Activated naive CD8-positive, alpha-beta T cell (primary cell): ENCODE measurements around the gene SVEP1.

ENCODE experiments used
- H3K27ac Mint-ChIP-seq: one replicate; pipeline ENCODE4 v1.8.0; 2021; ENCODE audit warnings: mixed read lengths
- H3K27me3 Mint-ChIP-seq: one replicate; pipeline ENCODE4 v1.8.0; 2021; ENCODE audit warnings: mixed read lengths
- H3K36me3 Mint-ChIP-seq: one replicate; pipeline ENCODE4 v1.8.0; 2021; ENCODE audit warnings: mixed read lengths
- H3K4me1 Mint-ChIP-seq: one replicate; pipeline ENCODE4 v1.8.0; 2021; ENCODE audit warnings: low read depth, mixed read lengths
- H3K4me3 Mint-ChIP-seq: one replicate; pipeline ENCODE4 v1.8.0; 2021; ENCODE audit warnings: mild to moderate bottlenecking, mixed read lengths
- H3K9me3 Mint-ChIP-seq: one replicate; pipeline ENCODE4 v1.8.0; 2021; ENCODE audit warnings: low read depth, mixed read lengths

Gene SVEP1

GRCh38 chr9:110457245-110457644 lies 122.3 kb downstream of the SVEP1 start:
- H3K9me3 Mint-ChIP-seq = no peaks in the 10 kb centered on the region
- no peaks in the 10 kb centered on the region for H3K36me3 Mint-ChIP-seq
- no peak overlapping the region for H3K4me3 Mint-ChIP-seq
- no peak overlapping the region for H3K27ac Mint-ChIP-seq
- no peaks in the 10 kb centered on the region for H3K4me1 Mint-ChIP-seq
- H3K27me3 Mint-ChIP-seq = no peaks in the 10 kb centered on the region

DNA sequence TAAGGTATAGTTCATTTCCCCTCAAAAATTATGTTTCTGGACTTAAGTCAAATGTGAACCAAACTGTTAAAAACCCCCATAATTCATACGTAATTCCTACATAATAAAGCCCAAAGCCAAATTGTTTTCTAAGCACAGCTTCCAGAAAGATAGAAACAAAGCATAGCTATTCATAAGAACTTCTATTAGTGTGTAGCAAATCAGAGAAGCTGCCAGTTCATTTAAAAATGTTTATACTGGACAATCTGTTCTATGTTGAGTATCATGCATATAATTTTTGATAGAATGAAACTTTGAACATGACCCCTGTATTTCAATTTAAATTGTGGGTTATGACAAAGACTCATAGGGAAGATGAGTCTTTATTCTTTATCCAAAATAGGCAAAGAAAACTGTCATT lies 122.9 kb downstream of the SVEP1 start:
- H3K4me3 Mint-ChIP-seq = no peak overlapping the region
- no peaks in the 10 kb centered on the region for H3K4me1 Mint-ChIP-seq
- no peaks in the 10 kb centered on the region for H3K36me3 Mint-ChIP-seq
- no peaks in the 10 kb centered on the region for H3K9me3 Mint-ChIP-seq
- H3K27ac Mint-ChIP-seq = no peak overlapping the region
- no peaks in the 10 kb centered on the region for H3K27me3 Mint-ChIP-seq

- Mint-ChIP-seq H3K36me3 (no peaks in the 10 kb centered on the region), H3K27ac (no peak overlapping the region), H3K27me3 (no peaks in the 10 kb centered on the region), H3K4me1 (no peaks in the 10 kb centered on the region), H3K4me3 (no peak overlapping the region), H3K9me3 (no peaks in the 10 kb centered on the region)
These were observed 123.7 kb downstream of the SVEP1 start for GRCh38 chr9:110455860-110456259.

GRCh38 chr9:110452227-110452801 lies 127.2 kb downstream of the SVEP1 start:
- Mint-ChIP-seq H3K36me3 (no peaks in the 10 kb centered on the region), H3K9me3 (no peaks in the 10 kb centered on the region), H3K4me1 (no peaks in the 10 kb centered on the region), H3K4me3 (no peak overlapping the region), H3K27me3 (peaks cover 2% of the 10 kb centered on the region), H3K27ac (no peak overlapping the region)

GRCh38 chr9:110451726-110452125 lies 127.8 kb downstream of the SVEP1 start:
- H3K4me3 Mint-ChIP-seq = no peak overlapping the region
- no peaks in the 10 kb centered on the region for H3K9me3 Mint-ChIP-seq
- no peaks in the 10 kb centered on the region for H3K36me3 Mint-ChIP-seq
- H3K4me1 Mint-ChIP-seq = no peaks in the 10 kb centered on the region
- H3K27ac Mint-ChIP-seq = no peak overlapping the region
- peaks cover 2% of the 10 kb centered on the region for H3K27me3 Mint-ChIP-seq

- Mint-ChIP-seq H3K27me3 (peaks cover 2% of the 10 kb centered on the region), H3K9me3 (peaks cover 8% of the 10 kb centered on the region), H3K4me3 (no peak overlapping the region), H3K4me1 (no peaks in the 10 kb centered on the region), H3K27ac (no peak overlapping the region), H3K36me3 (no peaks in the 10 kb centered on the region)
These were observed 132.1 kb downstream of the SVEP1 start for GRCh38 chr9:110447476-110447875.

DNA sequence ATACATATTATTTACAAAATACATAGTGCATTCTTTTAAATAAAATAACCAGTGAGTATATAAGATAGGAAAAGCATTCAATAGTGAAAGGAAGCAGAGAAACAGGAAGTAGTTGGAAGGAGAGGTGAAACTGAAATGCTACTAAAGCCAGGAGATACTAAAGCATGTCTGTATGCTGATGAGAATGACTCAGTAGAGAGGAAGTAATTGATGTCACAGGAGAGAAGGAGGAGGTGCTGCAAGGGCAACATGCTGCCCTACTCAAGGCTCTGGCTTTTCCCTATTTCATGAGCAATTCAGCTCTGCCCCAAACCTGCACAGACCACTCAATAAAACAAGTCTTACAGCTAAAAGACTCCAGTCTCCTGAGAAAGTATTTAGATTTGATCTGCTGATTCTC lies 133.4 kb downstream of the SVEP1 start:
- Mint-ChIP-seq H3K36me3 (no peaks in the 10 kb centered on the region), H3K27ac (no peak overlapping the region), H3K27me3 (peaks cover 2% of the 10 kb centered on the region), H3K4me3 (no peak overlapping the region), H3K9me3 (peaks cover 8% of the 10 kb centered on the region), H3K4me1 (no peaks in the 10 kb centered on the region)

DNA sequence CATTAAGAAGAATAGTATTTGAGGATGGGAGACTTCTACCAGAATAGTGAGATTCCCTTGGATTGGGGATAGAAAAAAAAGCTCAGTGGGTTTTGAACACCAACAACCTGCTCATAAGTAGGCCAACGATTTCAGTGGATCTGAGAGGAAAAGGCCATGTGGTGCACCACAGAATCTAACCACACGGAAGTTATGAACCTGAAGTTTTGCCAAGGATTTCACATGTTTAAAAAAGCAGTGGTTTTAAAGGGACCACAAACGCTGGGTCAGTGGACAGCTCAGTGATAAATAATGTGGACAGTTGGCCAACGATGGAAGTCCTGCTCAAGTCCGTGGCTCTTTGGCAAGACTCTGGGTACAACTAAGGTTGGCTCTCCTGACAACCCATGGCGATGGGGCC lies 134.6 kb downstream of the SVEP1 start:
- Mint-ChIP-seq H3K36me3 (no peaks in the 10 kb centered on the region), H3K4me1 (no peaks in the 10 kb centered on the region), H3K27me3 (no peaks in the 10 kb centered on the region), H3K27ac (no peak overlapping the region), H3K4me3 (no peak overlapping the region), H3K9me3 (peaks cover 8% of the 10 kb centered on the region)

DNA sequence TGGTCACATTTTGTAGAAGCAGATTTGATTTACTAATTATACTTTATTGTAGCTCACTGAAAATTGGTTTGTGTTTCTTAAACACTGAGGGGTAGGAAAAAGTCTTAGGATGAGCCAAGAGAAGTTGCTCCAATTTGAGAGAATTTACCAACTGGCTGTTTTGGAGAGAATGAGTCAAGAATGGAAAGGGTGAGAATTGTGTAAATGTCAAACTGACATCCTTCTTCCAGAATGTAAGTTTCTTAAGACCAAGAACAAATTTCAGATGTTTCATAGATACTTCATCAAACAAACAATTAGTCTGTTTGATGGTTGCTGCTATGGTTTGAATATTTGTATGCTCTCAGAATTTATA lies 135.7 kb downstream of the SVEP1 start:
- no peak overlapping the region for H3K27ac Mint-ChIP-seq
- H3K9me3 Mint-ChIP-seq = peaks cover 8% of the 10 kb centered on the region
- no peaks in the 10 kb centered on the region for H3K4me1 Mint-ChIP-seq
- no peak overlapping the region for H3K4me3 Mint-ChIP-seq
- H3K36me3 Mint-ChIP-seq = no peaks in the 10 kb centered on the region
- no peaks in the 10 kb centered on the region for H3K27me3 Mint-ChIP-seq

DNA sequence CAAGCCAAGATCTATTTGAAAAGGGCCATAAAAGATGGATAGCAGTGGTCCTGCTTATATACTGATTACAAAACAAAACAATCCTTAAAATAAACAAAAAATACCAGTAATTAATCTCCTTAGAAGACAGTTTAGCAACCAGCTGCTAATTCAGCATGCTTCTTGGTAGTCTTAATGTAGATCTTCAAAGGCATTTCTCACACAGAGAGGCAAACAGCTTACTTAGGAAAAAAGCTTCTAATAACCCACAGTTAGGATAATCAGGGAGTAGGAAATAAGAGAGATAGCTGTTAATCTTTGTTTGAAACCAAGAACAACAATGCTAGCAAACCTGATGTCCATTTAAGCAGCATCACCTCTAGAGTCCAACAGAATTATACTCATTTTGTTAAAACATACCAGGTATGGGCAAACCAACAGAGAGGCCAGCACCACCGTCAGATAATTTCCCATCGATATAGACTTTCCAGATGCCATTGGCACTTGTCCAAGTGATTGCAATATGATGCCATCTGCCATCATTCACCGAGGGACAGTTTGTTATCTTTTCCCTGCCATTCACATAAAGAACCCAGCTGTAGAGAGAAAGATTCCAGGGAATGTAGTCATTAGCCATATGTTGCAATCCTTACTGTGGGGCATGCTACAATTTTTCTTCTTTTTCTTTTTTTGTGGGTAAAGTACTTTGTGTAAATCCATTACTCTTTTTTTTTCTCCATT lies 136.2 kb downstream of the SVEP1 start:
- Mint-ChIP-seq H3K4me3 (no peak overlapping the region), H3K9me3 (peaks cover 8% of the 10 kb centered on the region), H3K27me3 (no peaks in the 10 kb centered on the region), H3K36me3 (no peaks in the 10 kb centered on the region), H3K4me1 (no peaks in the 10 kb centered on the region), H3K27ac (no peak overlapping the region)

DNA sequence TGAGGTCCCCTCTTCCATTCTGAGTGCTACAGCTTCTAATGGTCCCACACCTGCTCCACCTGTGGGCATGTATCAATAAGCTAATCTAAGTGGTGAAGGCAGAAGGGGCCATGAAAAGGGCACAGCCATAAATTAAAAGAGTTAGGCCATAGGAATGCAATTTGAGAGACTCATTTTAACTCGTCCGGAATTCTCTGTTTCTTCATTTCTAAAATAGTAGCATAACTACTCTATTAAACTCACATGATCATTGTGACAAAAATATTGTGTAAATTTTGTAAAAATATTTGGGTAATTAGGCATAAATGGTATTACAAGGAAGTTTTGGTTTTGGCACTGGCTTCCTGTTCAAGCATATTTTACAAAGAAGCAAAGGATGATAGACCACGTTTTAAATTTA lies 138.7 kb downstream of the SVEP1 start:
- Mint-ChIP-seq H3K27ac (no peak overlapping the region), H3K27me3 (no peaks in the 10 kb centered on the region), H3K36me3 (no peaks in the 10 kb centered on the region), H3K4me3 (no peak overlapping the region), H3K4me1 (no peaks in the 10 kb centered on the region), H3K9me3 (no peaks in the 10 kb centered on the region)

DNA sequence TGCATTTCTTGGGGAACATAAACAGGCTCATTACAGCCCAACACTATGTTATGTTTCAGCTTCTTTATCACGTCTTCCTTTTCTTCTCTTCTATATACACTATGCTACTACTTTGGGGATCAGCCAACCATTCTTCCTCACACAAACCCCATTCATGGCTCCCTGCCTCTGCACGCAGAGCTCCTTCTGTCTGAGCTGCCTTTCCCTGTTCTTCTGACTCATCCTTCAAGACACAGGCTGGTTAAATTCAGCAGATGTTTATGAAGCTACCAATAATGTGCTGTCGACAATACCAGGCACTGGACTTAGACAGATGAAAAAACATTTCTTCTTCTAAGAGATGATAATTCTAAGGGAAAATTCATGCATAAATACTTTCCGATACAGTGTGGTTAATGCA lies 139.4 kb downstream of the SVEP1 start:
- Mint-ChIP-seq H3K27me3 (no peaks in the 10 kb centered on the region), H3K27ac (no peak overlapping the region), H3K36me3 (no peaks in the 10 kb centered on the region), H3K4me3 (no peak overlapping the region), H3K9me3 (no peaks in the 10 kb centered on the region), H3K4me1 (no peaks in the 10 kb centered on the region)

- no peak overlapping the region for H3K4me3 Mint-ChIP-seq
- no peaks in the 10 kb centered on the region for H3K9me3 Mint-ChIP-seq
- H3K4me1 Mint-ChIP-seq = no peaks in the 10 kb centered on the region
- no peak overlapping the region for H3K27ac Mint-ChIP-seq
- H3K27me3 Mint-ChIP-seq = no peaks in the 10 kb centered on the region
- H3K36me3 Mint-ChIP-seq = no peaks in the 10 kb centered on the region
These were observed 147.3 kb downstream of the SVEP1 start for GRCh38 chr9:110432253-110432652.

- H3K36me3 Mint-ChIP-seq = no peaks in the 10 kb centered on the region
- H3K4me1 Mint-ChIP-seq = no peaks in the 10 kb centered on the region
- H3K27ac Mint-ChIP-seq = no peak overlapping the region
- H3K27me3 Mint-ChIP-seq = no peaks in the 10 kb centered on the region
- no peak overlapping the region for H3K4me3 Mint-ChIP-seq
- no peaks in the 10 kb centered on the region for H3K9me3 Mint-ChIP-seq
These were observed 150.1 kb downstream of the SVEP1 start for GRCh38 chr9:110429453-110429852.

DNA sequence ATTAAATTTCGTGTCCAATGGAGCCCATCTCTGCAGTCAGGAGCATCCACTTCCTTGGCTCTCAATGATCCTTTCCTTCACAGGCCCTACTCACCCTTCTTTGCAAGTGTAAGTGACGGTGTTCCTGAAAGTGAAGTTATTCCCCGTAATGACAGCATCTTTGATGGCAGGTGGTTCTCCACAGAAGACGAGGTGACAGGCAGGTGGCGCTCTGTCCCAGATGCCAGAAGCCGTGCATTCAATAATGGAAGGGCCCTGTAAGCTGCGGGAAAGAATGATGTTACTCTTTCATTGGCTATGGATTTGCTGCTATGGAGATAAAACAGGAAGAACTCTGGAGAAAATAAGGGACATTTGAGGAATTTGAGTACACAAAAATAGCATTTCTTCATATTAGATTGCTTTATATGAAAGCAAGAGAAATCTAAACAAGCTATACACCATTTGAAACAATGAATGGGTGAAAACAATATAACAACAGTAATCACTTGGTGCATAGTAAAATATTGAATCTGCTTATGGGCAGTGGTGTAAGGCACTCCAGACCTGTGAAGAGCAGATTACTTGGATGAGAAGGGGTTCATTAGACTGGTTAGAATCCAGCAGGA lies 151.9 kb downstream of the SVEP1 start:
- Mint-ChIP-seq H3K4me3 (no peak overlapping the region), H3K36me3 (no peaks in the 10 kb centered on the region), H3K9me3 (no peaks in the 10 kb centered on the region), H3K27me3 (no peaks in the 10 kb centered on the region), H3K27ac (no peak overlapping the region), H3K4me1 (no peaks in the 10 kb centered on the region)
